GM21576 (cell line): ENCODE data around the gene TIPRL.
"Not testable (repeated sequence)": the region's sequence is repeated elsewhere in the genome, so short reads cannot be mapped to it uniquely, and the experiment has no call there.

ENCODE experiments used
- ATAC-seq: cut with Tn5 transposase; IDR thresholded peaks from one replicate; pipeline ENCODE4 v1.9.1; 2021; ENCODE audit warnings: mild to moderate bottlenecking, moderate library complexity; ENCODE audit not compliant: unreplicated experiment

Gene TIPRL

GRCh38 chr1:168207673-168208072 is 28.9 kb downstream of the TIPRL start:
- ATAC-seq: not testable (repeated sequence)

GRCh38 chr1:168210312-168210711 is 31.6 kb downstream of the TIPRL start:
- ATAC-seq: no peak

GRCh38 chr1:168213349-168213748 is 34.6 kb downstream of the TIPRL start:
- ATAC-seq: no peak

GRCh38 chr1:168216171-168216570 is 37.4 kb downstream of the TIPRL start:
- no peak for ATAC-seq

- no peak for ATAC-seq
Observed at GRCh38 chr1:168217664-168218063, 38.9 kb downstream of the TIPRL start.

- no peak for ATAC-seq
Observed at GRCh38 chr1:168218658-168219057, 39.9 kb downstream of the TIPRL start.

GRCh38 chr1:168220470-168220871 is 41.7 kb downstream of the TIPRL start:
- no peak for ATAC-seq

GRCh38 chr1:168221275-168221674 is 42.5 kb downstream of the TIPRL start:
- ATAC-seq: no peak

GRCh38 chr1:168223261-168223660 is 44.5 kb downstream of the TIPRL start:
- ATAC-seq: no peak

GRCh38 chr1:168223681-168224540 is 45.1 kb downstream of the TIPRL start:
- no peak for ATAC-seq

- no peak for ATAC-seq
Observed at GRCh38 chr1:168224991-168225390, 46.2 kb downstream of the TIPRL start.

GRCh38 chr1:168225476-168226190 is 46.9 kb downstream of the TIPRL start, which contains the start of gene SFT2D2:
Gene SFT2D2 (plus strand): TSS chr1:168226004. CDS start chr1:168226080, 76 bp downstream.
- peak; percentile 78 for ATAC-seq

- ATAC-seq: no peak
Observed at GRCh38 chr1:168227620-168228019, 48.9 kb downstream of the TIPRL start.

GRCh38 chr1:168229893-168230292 is 51.1 kb downstream of the TIPRL start:
- no peak for ATAC-seq

- no peak for ATAC-seq
Observed at GRCh38 chr1:168230709-168231108, 51.9 kb downstream of the TIPRL start.

- peak; percentile 73 for ATAC-seq
Observed at GRCh38 chr1:168234846-168235547, 56.2 kb downstream of the TIPRL start.

GRCh38 chr1:168235548-168235885 is 56.8 kb downstream of the TIPRL start:
- no peak for ATAC-seq

GRCh38 chr1:168235937-168236336 is 57.2 kb downstream of the TIPRL start:
- no peak for ATAC-seq

GRCh38 chr1:168236836-168237611 is 58.3 kb downstream of the TIPRL start:
- no peak for ATAC-seq

GRCh38 chr1:168243198-168243597 is 64.4 kb downstream of the TIPRL start:
- no peak for ATAC-seq
